Loucy (cell line): ENCODE data around the gene DKK3.

Source experiments
- H2AFZ ChIP-seq: fragments of 200-600 bp; sonication (generic); 2 replicates; pipeline ENCODE4 v1.6.0; 2016; ENCODE audit warnings: antibody characterized with exemption, mild to moderate bottlenecking, low read length, moderate library complexity
- H3F3A ChIP-seq: fragments of 200-600 bp; 2 replicates; pipeline ENCODE4 v1.6.0; 2016; ENCODE audit warnings: antibody characterized with exemption, low read depth, mild to moderate bottlenecking
- H3K27me3 ChIP-seq: fragments of 200-600 bp; sonication (generic); 2 replicates; pipeline ENCODE4 v1.6.1; 2014; ENCODE audit warnings: low read length, mild to moderate bottlenecking; ENCODE audit not compliant: insufficient read depth, poor library complexity, severe bottlenecking
- H3K36me3 ChIP-seq: fragments of 200-600 bp; sonication (generic); 2 replicates; pipeline ENCODE4 v1.6.1; 2016; ENCODE audit warnings: low read length; ENCODE audit not compliant: insufficient read depth
- H3K4me1 ChIP-seq: fragments of 200-600 bp; sonication (generic); 2 replicates; pipeline ENCODE4 v1.5.1; 2014; ENCODE audit warnings: low read length, mild to moderate bottlenecking; ENCODE audit not compliant: insufficient read depth, poor library complexity, severe bottlenecking
- H3K4me2 ChIP-seq: fragments of 200-600 bp; sonication (generic); 2 replicates; pipeline ENCODE4 v1.6.0; 2014; ENCODE audit warnings: antibody characterized with exemption, low read length, low read depth, mild to moderate bottlenecking; ENCODE audit not compliant: poor library complexity, severe bottlenecking
- H3K4me3 ChIP-seq: fragments of 200-600 bp; sonication (generic); 2 replicates; pipeline ENCODE4 v1.5.1; 2014; ENCODE audit warnings: low read length, mild to moderate bottlenecking, mixed read lengths; ENCODE audit not compliant: poor library complexity, severe bottlenecking
- H3K79me2 ChIP-seq: fragments of 200-600 bp; sonication (generic); 2 replicates; pipeline ENCODE4 v1.6.1; 2014; ENCODE audit warnings: low read length; ENCODE audit not compliant: insufficient read depth
- H3K9ac ChIP-seq: fragments of 200-600 bp; sonication (generic); 2 replicates; pipeline ENCODE4 v1.6.0; 2014; ENCODE audit warnings: mild to moderate bottlenecking, low read depth, low read length, moderate library complexity; ENCODE audit not compliant: poor library complexity, severe bottlenecking
- H3K9me2 ChIP-seq: fragments of 200-600 bp; sonication (generic); replicated peaks from 2 replicates; pipeline ENCODE4 v1.6.1; 2016; ENCODE audit warnings: low read depth, low read length, mixed read lengths
- H3K9me3 ChIP-seq: fragments of 200-600 bp; sonication (generic); 2 replicates; pipeline ENCODE4 v1.6.1; 2014; ENCODE audit warnings: mild to moderate bottlenecking, antibody characterized with exemption, low read length, low read depth; ENCODE audit not compliant: insufficient read depth
- H4K20me1 ChIP-seq: fragments of 200-600 bp; sonication (generic); 2 replicates; pipeline ENCODE4 v1.6.0; 2014; ENCODE audit warnings: antibody characterized with exemption, low read length, mild to moderate bottlenecking; ENCODE audit not compliant: insufficient read depth, poor library complexity, severe bottlenecking
- EZH2phosphoT487 ChIP-seq: fragments of 200-600 bp; IDR thresholded peaks from 2 replicates; pipeline ENCODE4 v1.6.1; 2018; ENCODE audit warnings: antibody characterized with exemption, mild to moderate bottlenecking, moderate library complexity, borderline replicate concordance
- TF ChIP-seq, protein P1 (sequence below): fragments of 200-600 bp; sonication (generic); conservative IDR thresholded peaks from 2 replicates; pipeline ENCODE4 v1.5.1; 2014; ENCODE audit warnings: mild to moderate bottlenecking, antibody characterized with exemption, low read length

Gene DKK3

DNA sequence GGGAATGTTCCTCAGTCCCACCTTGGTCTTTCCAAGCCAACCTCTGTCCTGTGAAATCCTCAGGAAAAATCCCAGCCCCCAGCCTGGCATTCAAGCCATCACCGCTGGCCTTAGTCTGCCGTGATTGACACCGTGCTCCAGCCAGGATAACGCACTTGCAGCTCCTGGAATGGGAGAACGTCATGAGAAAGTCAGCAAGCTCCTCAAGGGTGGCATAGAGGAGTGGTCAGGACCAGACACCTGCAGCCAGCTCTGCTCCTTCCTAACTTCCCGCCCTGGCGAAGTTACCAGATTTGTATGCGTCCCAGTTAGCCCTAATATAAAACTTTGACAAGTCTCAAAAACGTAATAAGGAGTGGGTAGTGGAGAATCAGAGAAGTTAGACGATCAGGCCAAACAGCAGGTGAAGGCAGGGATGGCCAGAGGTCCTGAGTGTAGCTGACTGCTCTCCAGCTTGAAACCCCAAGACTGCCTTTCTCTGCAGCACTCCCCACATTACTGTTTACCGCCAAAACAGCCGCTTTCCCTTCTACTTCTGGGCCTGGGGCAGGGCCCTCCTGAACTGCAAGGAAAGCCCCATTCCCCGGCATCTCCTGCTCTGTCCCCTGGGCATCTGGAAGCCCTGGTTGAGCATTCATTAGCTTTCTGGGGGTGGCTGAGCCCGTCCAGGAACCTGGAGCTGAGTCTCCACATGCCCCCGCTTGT is 1.3 kb upstream of the DKK3 start:
- Histone ChIP-seq H3K9ac (no peak overlapping the region), H4K20me1 (no peaks in the 10 kb centered on the region), H3K27me3 (no peaks in the 10 kb centered on the region), H3F3A (no peaks in the 10 kb centered on the region), H3K4me1 (no peaks in the 10 kb centered on the region), H3K36me3 (no peaks in the 10 kb centered on the region), H3K9me3 (no peaks in the 10 kb centered on the region), H2AFZ (no peak overlapping the region), H3K9me2 (no peaks in the 10 kb centered on the region), H3K4me3 (no peak overlapping the region), H3K79me2 (no peaks in the 10 kb centered on the region), H3K4me2 (no peak overlapping the region)
- no peak for TF ChIP-seq EZH2phosphoT487
- TF ChIP-seq, protein P1, sequence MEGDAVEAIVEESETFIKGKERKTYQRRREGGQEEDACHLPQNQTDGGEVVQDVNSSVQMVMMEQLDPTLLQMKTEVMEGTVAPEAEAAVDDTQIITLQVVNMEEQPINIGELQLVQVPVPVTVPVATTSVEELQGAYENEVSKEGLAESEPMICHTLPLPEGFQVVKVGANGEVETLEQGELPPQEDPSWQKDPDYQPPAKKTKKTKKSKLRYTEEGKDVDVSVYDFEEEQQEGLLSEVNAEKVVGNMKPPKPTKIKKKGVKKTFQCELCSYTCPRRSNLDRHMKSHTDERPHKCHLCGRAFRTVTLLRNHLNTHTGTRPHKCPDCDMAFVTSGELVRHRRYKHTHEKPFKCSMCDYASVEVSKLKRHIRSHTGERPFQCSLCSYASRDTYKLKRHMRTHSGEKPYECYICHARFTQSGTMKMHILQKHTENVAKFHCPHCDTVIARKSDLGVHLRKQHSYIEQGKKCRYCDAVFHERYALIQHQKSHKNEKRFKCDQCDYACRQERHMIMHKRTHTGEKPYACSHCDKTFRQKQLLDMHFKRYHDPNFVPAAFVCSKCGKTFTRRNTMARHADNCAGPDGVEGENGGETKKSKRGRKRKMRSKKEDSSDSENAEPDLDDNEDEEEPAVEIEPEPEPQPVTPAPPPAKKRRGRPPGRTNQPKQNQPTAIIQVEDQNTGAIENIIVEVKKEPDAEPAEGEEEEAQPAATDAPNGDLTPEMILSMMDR: no peak

DNA sequence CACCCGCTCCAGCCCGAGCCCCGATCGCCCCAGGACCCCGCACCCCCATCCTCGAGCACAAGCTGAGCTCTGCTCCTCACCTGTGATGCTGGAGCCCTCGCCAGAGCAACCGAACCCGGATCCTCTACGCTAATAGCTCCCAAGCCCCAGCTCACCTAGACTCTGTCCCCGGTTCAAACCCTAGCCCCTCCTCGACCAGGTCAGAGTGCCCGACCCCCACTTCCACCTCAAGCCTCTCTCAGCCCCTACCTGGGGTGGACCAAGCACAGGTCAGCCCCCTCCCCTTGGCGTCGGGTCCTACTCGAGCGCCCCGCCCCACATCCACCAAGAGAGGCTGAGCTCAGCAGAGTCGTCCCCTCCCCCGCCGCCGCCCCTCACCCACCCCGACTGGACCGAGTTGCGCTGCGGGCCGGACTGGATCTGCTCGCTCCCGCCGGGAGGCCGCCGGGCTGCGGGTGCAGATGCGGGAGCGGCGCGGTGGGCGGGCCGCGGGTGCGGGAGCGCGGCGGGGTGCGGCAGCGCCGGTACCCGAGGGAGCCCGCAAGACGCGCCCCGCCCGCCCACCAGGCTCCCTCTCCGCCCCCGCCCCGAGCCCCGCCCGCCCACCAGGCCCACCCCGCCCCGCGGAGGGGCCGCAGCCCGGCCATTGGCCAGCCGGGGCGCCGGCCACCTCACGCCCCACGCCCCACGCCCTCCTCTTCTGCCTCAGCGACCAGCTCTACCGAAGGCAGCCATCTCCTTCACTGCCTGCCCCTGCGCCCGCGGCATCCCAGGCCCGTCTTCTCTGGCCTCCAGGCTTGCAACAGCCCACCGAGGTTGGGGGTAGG is 577 bp upstream of the DKK3 start:
- Histone ChIP-seq H3K9ac (no peak overlapping the region), H3K36me3 (no peaks in the 10 kb centered on the region), H3K27me3 (no peaks in the 10 kb centered on the region), H3F3A (no peaks in the 10 kb centered on the region), H2AFZ (no peak overlapping the region), H3K4me2 (no peak overlapping the region), H3K9me3 (no peaks in the 10 kb centered on the region), H3K79me2 (no peaks in the 10 kb centered on the region), H3K9me2 (no peaks in the 10 kb centered on the region), H4K20me1 (no peaks in the 10 kb centered on the region), H3K4me1 (no peaks in the 10 kb centered on the region), H3K4me3 (no peak overlapping the region)
- TF ChIP-seq, protein P1: no peak
- no peak for TF ChIP-seq EZH2phosphoT487

DNA sequence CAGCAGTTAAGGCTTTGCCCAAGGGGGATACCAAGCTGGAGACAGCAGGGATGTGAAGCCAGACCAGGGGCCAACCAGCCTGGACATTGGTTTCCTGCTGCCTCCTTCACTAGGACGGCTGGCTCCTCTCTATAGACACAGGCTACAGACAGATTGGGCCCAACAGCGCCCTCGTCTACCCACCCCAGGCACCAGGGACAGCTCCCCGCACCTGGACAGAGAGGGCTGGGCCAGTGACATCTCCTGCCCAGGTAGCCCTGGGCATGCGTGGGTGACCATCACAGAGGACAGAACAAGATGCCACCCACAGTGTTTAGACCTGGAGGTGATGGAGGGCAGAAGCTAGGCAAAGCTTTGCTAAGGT is 1.2 kb downstream of the DKK3 start:
- Histone ChIP-seq H3K4me3 (no peak overlapping the region), H3K27me3 (no peaks in the 10 kb centered on the region), H3F3A (no peaks in the 10 kb centered on the region), H3K4me2 (no peak overlapping the region), H3K79me2 (no peaks in the 10 kb centered on the region), H2AFZ (no peak overlapping the region), H3K9ac (no peak overlapping the region), H3K36me3 (no peaks in the 10 kb centered on the region), H3K9me3 (no peaks in the 10 kb centered on the region), H4K20me1 (no peaks in the 10 kb centered on the region), H3K4me1 (no peaks in the 10 kb centered on the region), H3K9me2 (no peaks in the 10 kb centered on the region)
- TF ChIP-seq EZH2phosphoT487: no peak
- TF ChIP-seq, protein P1: no peak
